Uterus (tissue), 4 donors: ENCODE data around the gene LSAMP. TPM values are rescaled to one million over a fixed set of nuclear protein-coding genes. Genes with fewer than 3 reads are reported as not detected.

ENCODE experiments used
- DNase-seq, 2 donors: peaks; one replicate each; pipeline ENCODE4 v3.0.0-alpha.2; 2019 to 2020
- H3K27ac ChIP-seq, 2 donors: fragments of 200-600 bp; sonication (generic); 1 replicate in 1 of 2; 2 replicates in 1 of 2; pipeline ENCODE4 v1.5.1; 2016 to 2018
- H3K27me3 ChIP-seq, 2 donors: fragments of 200-600 bp; sonication (generic); one replicate each; pipeline ENCODE4 v1.5.1; 2018 to 2019; ENCODE audit warnings: control low read depth in 1 of 2
- H3K36me3 ChIP-seq, 2 donors: fragments of 200-600 bp; sonication (generic); one replicate each; pipeline ENCODE4 v1.5.1; 2019; ENCODE audit warnings: control low read depth in 1 of 2
- H3K4me1 ChIP-seq, 2 donors: fragments of 200-600 bp; sonication (generic); one replicate each; pipeline ENCODE4 v1.5.1; 2018 to 2019; ENCODE audit warnings: control low read depth in 1 of 2
- H3K4me3 ChIP-seq, 2 donors: fragments of 200-600 bp; sonication (generic); 1 replicate in 1 of 2; 2 replicates in 1 of 2; pipeline ENCODE4 v1.5.1; 2018 to 2019; ENCODE audit warnings: mild to moderate bottlenecking in 1 of 2
- H3K9me3 ChIP-seq, 2 donors: fragments of 200-600 bp; sonication (generic); one replicate each; pipeline ENCODE4 v1.5.1; 2019; ENCODE audit warnings: control low read depth in 1 of 2
- POLR2A ChIP-seq, 2 donors: fragments of 450-650 bp; IDR thresholded peaks; one replicate each; pipeline ENCODE4 v1.6.1; 2016; ENCODE audit warnings: antibody characterized with exemption in 2 of 2, mild to moderate bottlenecking in 1 of 2, moderate library complexity in 1 of 2
- intact Hi-C: fragments of 100-400 bp; cut with DNase I; formaldehyde crosslinking; loops from one replicate; pipeline ENCODE4 v1.15.1; 2023; ENCODE audit warnings: low total_unique reads
- total RNA-seq, 4 donors: library from RNA; depleted of rRNA in 3 of 4; stranded (reverse); fragments of >200 nt in 3 of 4; gene quantifications; one replicate each; pipeline versions ENCODE4 v1.1.0 to v1.2.4, GENCODE V29; 2014 to 2023
- TF ChIP-seq, protein P1 (sequence below), 4 experiments: fragments of 200-600 bp in 2 of 4; fragments of 450-650 bp in 2 of 4; sonication (generic) in 2 of 4; IDR thresholded peaks; one replicate each; pipeline ENCODE4 v1.5.1; 2016 to 2019; ENCODE audit warnings: antibody characterized with exemption in 4 of 4, mild to moderate bottlenecking in 2 of 4, moderate library complexity in 1 of 4
- donor health status: DM: yes; HTN: yes; CAD: no.

Gene LSAMP
- total RNA-seq, 4 donors from 2014 or later: 0.26 to 25.8 (median 1.8) TPM

DNA sequence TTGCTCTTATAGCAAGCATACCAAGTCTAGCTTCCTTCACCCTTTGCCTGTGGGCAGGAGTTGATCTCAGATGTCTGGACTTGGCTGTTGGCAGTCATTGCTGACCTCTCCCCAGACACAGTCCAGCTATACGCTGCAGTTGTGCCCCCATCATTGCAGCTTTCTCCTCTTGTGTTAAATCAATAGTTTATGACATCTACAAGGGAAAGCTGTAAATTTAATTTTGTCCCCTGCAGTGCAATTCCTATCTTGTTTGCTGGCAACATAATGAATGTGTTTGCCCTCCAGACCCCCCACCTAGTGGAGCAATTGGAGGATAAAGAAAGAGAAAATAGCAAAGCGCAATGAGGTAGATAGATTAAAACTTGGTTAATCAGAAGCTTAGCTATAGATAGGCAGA, 280.2 kb downstream of the LSAMP start:
- Histone ChIP-seq H3K36me3 (no peaks in the 10 kb centered on the region), H3K4me1 (no peaks in the 10 kb centered on the region)

DNA sequence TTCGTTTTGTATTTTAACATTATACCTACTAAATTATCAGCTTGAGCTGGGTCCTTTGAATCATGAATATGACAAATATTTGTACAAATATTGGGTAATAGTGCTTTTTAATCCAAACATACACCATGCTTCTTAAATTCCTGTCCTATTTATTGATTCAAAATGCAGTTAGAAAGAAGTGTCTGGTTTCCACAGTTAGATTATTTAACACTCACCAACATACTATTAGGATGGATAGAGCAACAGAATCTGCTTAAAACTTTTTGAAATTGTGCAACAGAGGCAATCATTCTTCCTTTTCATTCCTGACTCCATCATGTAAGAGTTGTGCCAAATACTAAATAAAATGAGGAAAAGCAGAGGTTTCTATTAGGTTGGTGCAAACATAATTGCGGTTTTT, 281.2 kb downstream of the LSAMP start:
- Histone ChIP-seq H3K36me3 (no peaks in the 10 kb centered on the region), H3K27me3 (no peaks in the 10 kb centered on the region), H3K4me1 (no peaks in the 10 kb centered on the region), H3K4me3 (no peak overlapping the region), H3K9me3 (no peaks in the 10 kb centered on the region), H3K27ac (no peak overlapping the region)
- TF ChIP-seq POLR2A (IDR thresholded peaks at IDR 0.05): no peak
- TF ChIP-seq, protein P1, sequence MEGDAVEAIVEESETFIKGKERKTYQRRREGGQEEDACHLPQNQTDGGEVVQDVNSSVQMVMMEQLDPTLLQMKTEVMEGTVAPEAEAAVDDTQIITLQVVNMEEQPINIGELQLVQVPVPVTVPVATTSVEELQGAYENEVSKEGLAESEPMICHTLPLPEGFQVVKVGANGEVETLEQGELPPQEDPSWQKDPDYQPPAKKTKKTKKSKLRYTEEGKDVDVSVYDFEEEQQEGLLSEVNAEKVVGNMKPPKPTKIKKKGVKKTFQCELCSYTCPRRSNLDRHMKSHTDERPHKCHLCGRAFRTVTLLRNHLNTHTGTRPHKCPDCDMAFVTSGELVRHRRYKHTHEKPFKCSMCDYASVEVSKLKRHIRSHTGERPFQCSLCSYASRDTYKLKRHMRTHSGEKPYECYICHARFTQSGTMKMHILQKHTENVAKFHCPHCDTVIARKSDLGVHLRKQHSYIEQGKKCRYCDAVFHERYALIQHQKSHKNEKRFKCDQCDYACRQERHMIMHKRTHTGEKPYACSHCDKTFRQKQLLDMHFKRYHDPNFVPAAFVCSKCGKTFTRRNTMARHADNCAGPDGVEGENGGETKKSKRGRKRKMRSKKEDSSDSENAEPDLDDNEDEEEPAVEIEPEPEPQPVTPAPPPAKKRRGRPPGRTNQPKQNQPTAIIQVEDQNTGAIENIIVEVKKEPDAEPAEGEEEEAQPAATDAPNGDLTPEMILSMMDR (IDR thresholded peaks at IDR 0.05): no peak
- intact Hi-C loops: no loop called here
- no peak for DNase-seq

More for the DNA sequence above, 280.2 kb downstream of the LSAMP start:
- TF ChIP-seq, protein P1 (IDR thresholded peaks at IDR 0.05): no peak
- no peak for TF ChIP-seq POLR2A (IDR thresholded peaks at IDR 0.05)
- no peak for DNase-seq
- Histone ChIP-seq H3K9me3 (no peaks in the 10 kb centered on the region), H3K4me3 (no peak overlapping the region), H3K27ac (no peak overlapping the region), H3K27me3 (no peaks in the 10 kb centered on the region)
- intact Hi-C loops: no loop called here

DNA sequence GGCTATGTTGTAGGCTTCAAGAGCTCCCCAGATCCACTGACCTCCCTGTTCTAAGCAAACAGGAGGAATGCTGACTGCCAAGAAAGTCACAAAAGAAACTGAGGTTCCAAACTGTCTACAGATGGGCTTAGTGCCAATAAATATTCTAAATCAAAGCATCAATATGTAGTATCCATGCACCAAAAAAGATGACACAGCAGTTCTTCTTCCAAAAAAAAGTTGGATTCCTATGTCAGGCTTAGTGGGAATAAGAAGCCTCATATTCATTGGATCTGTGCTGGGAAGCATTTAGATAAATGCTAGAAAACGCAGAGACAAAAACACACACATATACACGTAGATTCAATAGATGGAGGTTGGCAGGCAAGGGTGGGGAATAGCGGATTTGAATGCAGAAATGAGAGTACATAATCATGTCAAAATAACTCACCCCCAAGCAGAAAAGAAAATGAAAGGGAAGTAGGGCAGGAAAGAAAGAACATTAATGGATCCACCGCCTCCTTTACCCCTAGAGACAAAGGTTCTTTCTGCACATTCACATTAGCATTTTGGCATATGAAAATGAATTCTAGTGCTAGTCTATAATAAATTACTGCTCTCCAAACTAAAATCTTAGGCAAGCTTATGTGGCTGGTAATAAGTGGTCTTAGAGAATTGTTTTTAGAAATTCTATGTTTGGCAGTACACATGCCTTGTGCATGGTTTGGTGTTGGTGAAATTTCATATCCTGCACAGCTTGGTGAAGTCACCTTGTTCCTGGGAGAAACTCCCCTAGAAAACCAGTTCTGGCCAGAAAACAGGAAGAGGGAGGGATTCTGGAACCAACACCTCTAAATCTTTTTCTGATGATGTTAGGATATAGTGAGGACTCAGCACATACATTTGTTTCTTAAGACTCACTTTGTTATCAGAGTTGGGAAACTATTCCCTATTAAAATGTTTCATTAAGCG, 283.4 kb downstream of the LSAMP start:
- H3K9me3 ChIP-seq: no peaks in the 10 kb centered on the region
- H3K27me3 ChIP-seq: no peaks in the 10 kb centered on the region
- intact Hi-C loops: no loop called here
- H3K4me3 ChIP-seq: no peak overlapping the region
- H3K27ac ChIP-seq: no peak overlapping the region
- no peaks in the 10 kb centered on the region for H3K4me1 ChIP-seq
- no peak for DNase-seq
- H3K36me3 ChIP-seq: no peaks in the 10 kb centered on the region
- TF ChIP-seq POLR2A (IDR thresholded peaks at IDR 0.05): no peak
- TF ChIP-seq, protein P1 (IDR thresholded peaks at IDR 0.05): no peak

DNA sequence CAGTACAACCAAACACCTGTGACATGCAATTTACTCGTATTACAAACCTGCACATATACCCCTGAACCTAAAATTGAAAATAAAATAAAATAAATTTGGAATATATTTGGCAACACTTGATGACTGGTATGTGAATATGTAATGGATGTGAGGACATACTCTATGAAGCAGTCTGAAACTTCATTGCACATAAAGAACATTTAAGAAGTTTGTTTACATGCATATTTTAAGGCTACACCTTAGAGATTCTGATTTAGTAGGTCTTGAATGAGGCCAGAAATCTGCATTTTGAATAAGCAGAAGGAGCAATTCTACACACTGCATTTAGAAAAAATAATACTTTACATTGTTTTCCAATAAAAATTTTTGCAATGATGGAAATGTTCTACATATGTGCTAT, 284.7 kb downstream of the LSAMP start:
- intact Hi-C loops: no loop called here
- H3K4me1 ChIP-seq: no peaks in the 10 kb centered on the region
- no peak overlapping the region for H3K4me3 ChIP-seq
- H3K9me3 ChIP-seq: no peaks in the 10 kb centered on the region
- no peak overlapping the region for H3K27ac ChIP-seq
- TF ChIP-seq POLR2A (IDR thresholded peaks at IDR 0.05): no peak
- TF ChIP-seq, protein P1 (IDR thresholded peaks at IDR 0.05): no peak
- no peaks in the 10 kb centered on the region for H3K36me3 ChIP-seq
- H3K27me3 ChIP-seq: no peaks in the 10 kb centered on the region
- DNase-seq: no peak

DNA sequence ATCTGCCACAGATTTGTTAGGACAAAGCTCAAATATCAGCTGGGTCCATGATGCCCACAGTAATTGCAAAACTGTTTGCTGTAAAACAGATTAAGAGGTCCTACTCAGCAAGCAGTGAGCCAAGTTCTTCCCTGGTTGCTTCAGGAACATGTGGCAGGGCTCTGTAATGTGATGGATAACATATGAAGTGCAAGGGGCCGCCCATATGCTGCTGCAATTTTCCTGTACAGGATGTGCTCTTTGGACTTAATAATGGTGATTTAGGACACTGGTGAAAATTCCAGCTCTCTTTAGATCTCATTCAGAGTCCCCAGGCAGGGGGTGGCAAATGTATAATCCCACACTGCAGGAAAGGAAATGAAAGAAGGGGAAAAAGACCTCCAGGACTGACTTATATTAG, 289.4 kb downstream of the LSAMP start:
- no peaks in the 10 kb centered on the region for H3K27me3 ChIP-seq
- no peaks in the 10 kb centered on the region for H3K4me1 ChIP-seq
- intact Hi-C loops: no loop called here
- H3K36me3 ChIP-seq: no peaks in the 10 kb centered on the region
- no peak overlapping the region for H3K27ac ChIP-seq
- H3K9me3 ChIP-seq: no peaks in the 10 kb centered on the region
- no peak for TF ChIP-seq POLR2A (IDR thresholded peaks at IDR 0.05)
- TF ChIP-seq, protein P1 (IDR thresholded peaks at IDR 0.05): no peak
- DNase-seq: no peak
- no peak overlapping the region for H3K4me3 ChIP-seq
